Fibroblast of lung (primary cell): ENCODE results near the gene SLC10A6. TPM values are rescaled to one million over a fixed set of nuclear protein-coding genes. Genes with fewer than 3 reads are reported as not detected.

Experiments
- DNase-seq, 2 donors: peaks; one replicate each; pipeline versions ENCODE4 v3.0.0 to v3.0.0-alpha.2; 2010; ENCODE audit warnings: low read depth in 2 of 2
- H2AFZ ChIP-seq: 2 replicates; pipeline ENCODE4 v1.5.1; 2012; ENCODE audit warnings: low read length, control low read depth, inconsistent platforms
- H3K27ac ChIP-seq: 2 replicates; pipeline ENCODE4 v1.5.1; 2011; ENCODE audit warnings: low read length, control low read depth; ENCODE audit not compliant: insufficient read depth
- H3K27me3 ChIP-seq: 2 replicates; pipeline ENCODE4 v1.5.1; 2011; ENCODE audit warnings: mild to moderate bottlenecking, low read length; ENCODE audit not compliant: control insufficient read depth, insufficient read depth
- H3K36me3 ChIP-seq: 2 replicates; pipeline ENCODE4 v1.5.1; 2011; ENCODE audit warnings: low read length; ENCODE audit not compliant: control insufficient read depth, insufficient read depth
- H3K4me1 ChIP-seq: 2 replicates; pipeline ENCODE4 v1.5.1; 2011; ENCODE audit warnings: low read length; ENCODE audit not compliant: control insufficient read depth, insufficient read depth; ENCODE audit errors: extremely low read depth
- H3K4me2 ChIP-seq: 2 replicates; pipeline ENCODE4 v1.5.1; 2011; ENCODE audit warnings: low read length, control low read depth; ENCODE audit not compliant: insufficient read depth; ENCODE audit errors: extremely low read depth
- H3K4me3 ChIP-seq, 4 experiments: fragments of 200-600 bp in 1 of 4; sonication (generic) in 1 of 4; replicated peaks in 1 of 4; 2 replicates each; pipeline ENCODE4 v1.5.1; 2011 to 2016; ENCODE audit warnings: low read length in 4 of 4, low read depth in 3 of 4, mild to moderate bottlenecking in 3 of 4, control low read depth in 2 of 4, inconsistent platforms in 1 of 4, mixed read lengths in 1 of 4; ENCODE audit not compliant: insufficient read depth in 1 of 4; ENCODE audit errors: control extremely low read depth in 1 of 4
- H3K79me2 ChIP-seq: 2 replicates; pipeline ENCODE4 v1.5.1; 2012; ENCODE audit warnings: mild to moderate bottlenecking, low read length, inconsistent platforms; ENCODE audit not compliant: control insufficient read depth, insufficient read depth
- H3K9ac ChIP-seq: 2 replicates; pipeline ENCODE4 v1.5.1; 2011; ENCODE audit warnings: mild to moderate bottlenecking, low read length, control low read depth; ENCODE audit not compliant: insufficient read depth
- H3K9me3 ChIP-seq: 2 replicates; pipeline ENCODE4 v1.5.1; 2012; ENCODE audit warnings: low read depth, low read length; ENCODE audit not compliant: control insufficient read depth, insufficient read depth
- H4K20me1 ChIP-seq: 2 replicates; pipeline ENCODE4 v1.5.1; 2011; ENCODE audit warnings: low read length; ENCODE audit not compliant: control insufficient read depth, insufficient read depth; ENCODE audit errors: extremely low read depth
- CTCF ChIP-seq, 2 donors: IDR thresholded peaks in 1 of 2; conservative IDR thresholded peaks in 1 of 2; 1 replicate in 1 of 2; 2 replicates in 1 of 2; pipeline ENCODE4 v1.5.1; 2011 to 2012; ENCODE audit warnings: low read length in 2 of 2, control low read depth in 1 of 2, inconsistent platforms in 1 of 2, low read depth in 1 of 2, mild to moderate bottlenecking in 1 of 2
- EZH2 ChIP-seq: IDR thresholded peaks from 2 replicates; pipeline ENCODE4 v1.5.1; 2012; ENCODE audit warnings: low read length, control low read depth, mild to moderate bottlenecking; ENCODE audit errors: missing control alignments
- polyA plus RNA-seq, 2 donors: library from polyadenylated mRNA; depleted of rRNA in 1 of 2; stranded (reverse) in 1 of 2; unstranded in 1 of 2; fragments of >200 nt; gene quantifications; 2 replicates each; pipeline ENCODE4 v1.2.1, GENCODE V29; 2011 to 2012; ENCODE audit warnings: missing spikeins in 1 of 2
- total RNA-seq: library from RNA; depleted of rRNA; stranded (reverse); fragments of >200 nt; gene quantifications from 2 replicates; pipeline ENCODE4 v1.2.1, GENCODE V29; 2014

Gene SLC10A6
- total and polyA plus RNA-seq, 2 donors (not counting 1 experiment from before 2014, with no cell fraction given) = 0.66 TPM; not detected in 1

- Histone ChIP-seq H3K4me1 (no peaks in the 10 kb centered on the region), H3K27me3 (no peaks in the 10 kb centered on the region), H3K79me2 (no peaks in the 10 kb centered on the region), H2AFZ (no peak overlapping the region), H3K9ac (no peak overlapping the region), H4K20me1 (no peaks in the 10 kb centered on the region), H3K36me3 (no peaks in the 10 kb centered on the region), H3K27ac (no peak overlapping the region), H3K4me3 (no peak overlapping the region), H3K4me2 (no peak overlapping the region), H3K9me3 (no peaks in the 10 kb centered on the region)
- TF ChIP-seq CTCF (conservative IDR thresholded peaks at IDR 0.05 in 1 of 2, IDR thresholded peaks at IDR 0.05 in 1 of 2; ENCODE audit: low read depth in 1 of 2, low read length in 2 of 2) (no peak), EZH2 (no peak)
- no peak for DNase-seq
Measured at GRCh38 chr4:86856896-86857295, 7.7 kb upstream of the SLC10A6 start.

- Histone ChIP-seq H3K27me3 (no peaks in the 10 kb centered on the region), H3K4me1 (no peaks in the 10 kb centered on the region), H3K4me3 (no peak overlapping the region), H3K4me2 (no peak overlapping the region), H2AFZ (no peak overlapping the region), H4K20me1 (no peaks in the 10 kb centered on the region), H3K27ac (no peak overlapping the region), H3K36me3 (no peaks in the 10 kb centered on the region), H3K9me3 (no peaks in the 10 kb centered on the region), H3K9ac (no peak overlapping the region), H3K79me2 (no peaks in the 10 kb centered on the region)
- TF ChIP-seq CTCF (conservative IDR thresholded peaks at IDR 0.05 in 1 of 2, IDR thresholded peaks at IDR 0.05 in 1 of 2; ENCODE audit: low read depth in 1 of 2, low read length in 2 of 2) (no peak), EZH2 (no peak)
- peak in 1 of 2 donors; percentile 78 for DNase-seq
Measured at GRCh38 chr4:86855572-86855971, 6.4 kb upstream of the SLC10A6 start.

GRCh38 chr4:86853209-86853608, 4.0 kb upstream of the SLC10A6 start:
- Histone ChIP-seq H3K27me3 (no peaks in the 10 kb centered on the region), H4K20me1 (no peaks in the 10 kb centered on the region), H3K9me3 (no peaks in the 10 kb centered on the region), H3K36me3 (no peaks in the 10 kb centered on the region), H3K9ac (no peak overlapping the region), H3K4me1 (no peaks in the 10 kb centered on the region), H3K27ac (no peak overlapping the region), H3K79me2 (no peaks in the 10 kb centered on the region), H3K4me3 (no peak overlapping the region), H2AFZ (no peak overlapping the region), H3K4me2 (no peak overlapping the region)
- TF ChIP-seq EZH2 (no peak), CTCF (conservative IDR thresholded peaks at IDR 0.05 in 1 of 2, IDR thresholded peaks at IDR 0.05 in 1 of 2; ENCODE audit: low read depth in 1 of 2, low read length in 2 of 2) (no peak)
- no peak for DNase-seq
